Mesodermal cell (in vitro differentiated cells): ENCODE results near the gene SIAH3.

Experiments used
- H3K27ac ChIP-seq: 2 replicates; pipeline ENCODE4 v1.7.0; 2013; ENCODE audit warnings: mild to moderate bottlenecking, low read depth, low read length, moderate library complexity; ENCODE audit not compliant: severe bottlenecking
- H3K36me3 ChIP-seq: 2 replicates; pipeline ENCODE4 v1.7.1; 2013; ENCODE audit warnings: mild to moderate bottlenecking, low read length, moderate library complexity; ENCODE audit not compliant: control insufficient read depth, insufficient read depth
- H3K4me1 ChIP-seq: one replicate; pipeline ENCODE4 v1.7.1; 2013; ENCODE audit warnings: mild to moderate bottlenecking, low read length; ENCODE audit not compliant: insufficient read depth, control insufficient read depth, poor library complexity, severe bottlenecking
- H3K4me3 ChIP-seq: 2 replicates; pipeline ENCODE4 v1.7.0; 2013; ENCODE audit warnings: low read length, control low read depth, mild to moderate bottlenecking; ENCODE audit not compliant: insufficient read depth, poor library complexity, severe bottlenecking; ENCODE audit errors: extremely low read depth
- H3K9me3 ChIP-seq: 2 replicates; pipeline ENCODE4 v1.7.1; 2013; ENCODE audit warnings: mild to moderate bottlenecking, low read length, moderate library complexity; ENCODE audit not compliant: control insufficient read depth
- WGBS, 2 experiments: methylation state at CpG; one replicate each; pipeline ENCODE4 v1.1.5; 2013; ENCODE audit warnings: missing lambda C conversion rate in 2 of 2; ENCODE audit not compliant: insufficient coverage in 2 of 2; 5-methylcytosine and 5-hydroxymethylcytosine counted together

Gene SIAH3

GRCh38 chr13:45823583-45823982 lies 28.0 kb downstream of the SIAH3 start:
- H3K36me3 ChIP-seq, result no peaks in the 10 kb centered on the region
- no peak overlapping the region for H3K27ac ChIP-seq
- no peak overlapping the region for H3K4me3 ChIP-seq
- H3K9me3 ChIP-seq, result no peaks in the 10 kb centered on the region
- peaks cover 8% of the 10 kb centered on the region for H3K4me1 ChIP-seq

GRCh38 chr13:45821811-45822210 lies 29.7 kb downstream of the SIAH3 start:
- H3K27ac ChIP-seq, result no peak overlapping the region
- no peaks in the 10 kb centered on the region for H3K36me3 ChIP-seq
- H3K4me3 ChIP-seq, result no peak overlapping the region
- H3K9me3 ChIP-seq, result no peaks in the 10 kb centered on the region
- peaks cover 8% of the 10 kb centered on the region for H3K4me1 ChIP-seq
- 84 to 87% methylated on average over 5 to 6 of the region's 6 CpGs for WGBS, 2 experiments

DNA sequence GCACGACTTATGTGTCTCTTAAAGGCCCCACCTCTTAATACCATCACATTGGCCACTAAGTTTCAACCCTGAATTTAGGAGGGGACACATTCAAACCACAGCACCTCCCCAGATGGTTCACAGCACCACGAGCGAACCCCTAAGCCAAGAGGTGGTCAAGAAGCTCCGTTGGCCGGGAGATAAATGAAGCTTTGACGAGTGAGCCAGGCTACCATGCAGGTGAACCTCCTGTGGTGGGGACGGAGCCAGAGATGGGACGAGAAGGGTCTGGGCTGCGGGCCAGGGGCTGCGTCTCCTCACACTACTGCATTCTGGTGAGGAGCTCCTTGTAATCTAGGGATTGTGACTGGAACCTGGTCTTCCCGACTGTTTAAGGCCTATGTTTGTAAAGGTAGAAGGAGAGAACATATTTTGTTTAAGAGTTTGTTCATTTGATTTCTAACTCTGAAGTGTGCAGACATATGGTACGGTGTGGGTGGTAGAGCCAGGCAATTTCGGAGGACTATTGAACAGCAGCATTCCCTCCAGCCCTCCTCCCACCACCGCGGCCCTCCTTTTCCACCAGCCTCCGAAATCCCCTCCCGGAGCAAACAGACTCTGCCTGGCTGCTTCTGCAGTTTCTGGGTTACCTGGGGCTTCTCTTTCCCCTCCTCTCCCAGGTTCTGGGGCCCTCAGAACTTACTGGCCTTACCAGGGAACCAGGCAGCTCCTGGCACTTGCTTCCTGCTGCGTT lies 31.3 kb downstream of the SIAH3 start:
- no peaks in the 10 kb centered on the region for H3K9me3 ChIP-seq
- WGBS, 2 experiments, result 93 to 94% methylated on average over 12 to 13 of the region's 18 CpGs
- peaks cover 8% of the 10 kb centered on the region for H3K4me1 ChIP-seq

DNA sequence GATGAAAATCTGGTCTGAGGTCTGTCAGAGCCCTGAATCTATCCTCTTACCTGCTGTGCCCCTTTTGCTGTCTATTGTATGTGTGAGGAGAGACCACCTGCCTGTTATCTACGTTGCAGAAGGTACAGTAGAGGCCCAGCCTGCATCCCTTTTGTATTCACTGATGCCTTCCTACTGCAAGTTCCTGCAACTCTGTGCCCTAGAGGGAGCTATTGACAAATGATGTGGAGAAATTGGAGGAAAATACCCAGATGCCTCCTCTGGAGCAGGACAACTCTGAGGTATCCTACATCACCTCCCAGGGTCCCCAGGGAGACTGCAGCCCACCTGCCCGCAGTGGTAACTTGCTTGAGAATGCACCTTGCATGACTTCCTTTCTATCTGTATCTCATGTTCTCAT lies 33.7 kb downstream of the SIAH3 start:
- Histone ChIP-seq H3K4me3 (no peak overlapping the region), H3K4me1 (peaks cover 1% of the 10 kb centered on the region), H3K27ac (no peak overlapping the region), H3K36me3 (no peaks in the 10 kb centered on the region), H3K9me3 (no peaks in the 10 kb centered on the region)
- WGBS, 2 experiments, result 70 to 89% methylated on average over 1 to 2 of the region's 2 CpGs

More for the DNA sequence above, 31.3 kb downstream of the SIAH3 start:
- H3K27ac ChIP-seq, result no peak overlapping the region
- no peak overlapping the region for H3K4me3 ChIP-seq
- H3K36me3 ChIP-seq, result no peaks in the 10 kb centered on the region

GRCh38 chr13:45816427-45816826 lies 35.1 kb downstream of the SIAH3 start:
- Histone ChIP-seq H3K36me3 (no peaks in the 10 kb centered on the region), H3K9me3 (no peaks in the 10 kb centered on the region), H3K4me1 (peaks cover 4% of the 10 kb centered on the region), H3K4me3 (no peak overlapping the region), H3K27ac (no peak overlapping the region)
- 91 to 93% methylated on average over 5 of the region's 6 CpGs for WGBS, 2 experiments

- no peak overlapping the region for H3K4me3 ChIP-seq
- peaks cover 4% of the 10 kb centered on the region for H3K4me1 ChIP-seq
- WGBS, 2 experiments, result 89 to 90% methylated on average over 6 of the region's 6 CpGs
- H3K27ac ChIP-seq, result no peak overlapping the region
- H3K36me3 ChIP-seq, result no peaks in the 10 kb centered on the region
- H3K9me3 ChIP-seq, result no peaks in the 10 kb centered on the region
Measured at GRCh38 chr13:45812695-45813372, 38.7 kb downstream of the SIAH3 start.

- H3K4me1 ChIP-seq, result peaks cover 4% of the 10 kb centered on the region
- no peak overlapping the region for H3K27ac ChIP-seq
- 88 to 100% methylated on average over 4 of the region's 6 CpGs for WGBS, 2 experiments
- H3K36me3 ChIP-seq, result no peaks in the 10 kb centered on the region
- H3K9me3 ChIP-seq, result no peaks in the 10 kb centered on the region
- H3K4me3 ChIP-seq, result no peak overlapping the region
Measured at GRCh38 chr13:45811891-45812694, 39.5 kb downstream of the SIAH3 start.

DNA sequence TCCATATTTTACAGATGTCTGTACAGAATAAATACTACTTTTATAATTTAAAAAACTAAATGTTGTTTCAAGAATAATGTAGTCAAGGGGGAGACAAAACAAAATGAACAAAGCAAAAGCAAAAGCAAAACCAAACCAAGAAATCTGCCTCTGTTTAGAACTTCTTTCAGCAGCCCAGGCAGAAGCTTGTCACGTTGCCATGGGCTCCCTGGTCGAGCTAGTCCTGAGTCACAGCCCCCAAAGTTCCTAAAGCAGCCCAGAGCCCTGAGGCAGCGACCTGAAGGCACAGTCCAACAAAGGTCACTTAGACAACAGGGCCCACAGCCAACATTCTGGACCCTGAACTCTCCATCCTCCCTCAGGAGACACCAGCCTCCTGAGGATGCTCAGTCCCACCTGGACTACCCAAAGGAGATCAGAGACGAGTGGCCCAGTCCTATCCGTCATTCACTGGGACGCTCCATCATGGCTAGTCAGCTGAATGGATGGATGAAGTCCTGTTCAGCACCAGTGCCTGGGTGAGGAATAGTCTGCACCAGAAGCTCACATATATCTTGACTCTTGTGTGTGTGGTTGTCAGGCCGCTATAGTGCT lies 41.7 kb downstream of the SIAH3 start:
- Histone ChIP-seq H3K9me3 (no peaks in the 10 kb centered on the region), H3K27ac (no peak overlapping the region), H3K4me1 (peaks cover 4% of the 10 kb centered on the region), H3K4me3 (no peak overlapping the region), H3K36me3 (no peaks in the 10 kb centered on the region)
- 70 to 82% methylated on average over 7 of the region's 7 CpGs for WGBS, 2 experiments

DNA sequence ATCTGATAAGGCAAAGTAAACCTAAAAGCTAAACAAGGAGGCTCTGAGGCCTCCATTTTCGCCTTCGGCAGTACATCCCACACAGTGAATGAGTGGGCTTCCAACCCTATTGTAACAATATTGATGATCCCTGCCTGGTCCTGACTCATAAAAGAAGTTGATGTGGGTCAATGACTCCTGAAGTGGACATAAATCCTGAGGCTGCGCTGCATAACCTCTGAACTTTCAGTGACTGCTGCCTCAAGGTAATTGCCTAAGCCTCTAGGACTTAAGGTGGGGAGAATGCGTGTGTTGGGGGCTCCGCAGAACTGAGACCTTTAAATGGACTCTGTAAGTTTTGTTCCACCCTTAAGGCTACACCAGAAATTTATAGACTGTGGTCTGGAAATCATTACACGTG lies 42.6 kb downstream of the SIAH3 start:
- no peaks in the 10 kb centered on the region for H3K9me3 ChIP-seq
- 95 to 96% methylated on average over 4 to 6 of the region's 6 CpGs for WGBS, 2 experiments

GRCh38 chr13:45807520-45808099 lies 43.9 kb downstream of the SIAH3 start:
- WGBS, 2 experiments, result no CpG with 5 or more reads among the region's 3 CpGs
- Histone ChIP-seq H3K4me3 (no peak overlapping the region), H3K27ac (no peak overlapping the region), H3K9me3 (no peaks in the 10 kb centered on the region), H3K4me1 (peaks cover 1% of the 10 kb centered on the region), H3K36me3 (no peaks in the 10 kb centered on the region)

More for the DNA sequence above, 42.6 kb downstream of the SIAH3 start:
- Histone ChIP-seq H3K36me3 (no peaks in the 10 kb centered on the region), H3K27ac (no peak overlapping the region), H3K4me1 (peaks cover 4% of the 10 kb centered on the region), H3K4me3 (no peak overlapping the region)
